ENCODE measurements around the gene MAGEB1.

MAGEB1 gene

DNA sequence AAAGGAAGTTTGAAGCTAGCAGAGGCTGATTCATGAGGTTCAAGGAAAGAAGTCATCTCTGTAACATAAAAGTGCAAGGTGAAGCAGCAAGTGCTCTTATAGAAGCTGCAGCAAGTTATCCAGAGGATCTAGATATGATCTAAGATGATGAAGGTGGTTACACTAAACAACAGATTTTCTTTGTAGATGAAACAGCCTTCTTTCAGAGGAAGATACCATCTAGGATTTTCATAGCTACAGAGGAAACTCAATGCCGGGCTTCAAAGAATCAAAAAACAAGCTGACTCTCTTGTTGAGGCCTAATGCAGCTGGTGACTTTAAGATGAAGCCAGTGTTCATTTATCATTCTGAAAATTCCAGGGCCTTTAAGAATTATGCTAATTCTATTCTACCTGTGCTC, 33.5 kb downstream of the MAGEB1 start:
- no peaks in the 10 kb centered on the region for H3K9me3 ChIP-seq (ENCODE audit: control insufficient read depth, insufficient read depth, low read length)
- H3K9me2 ChIP-seq (replicated peaks; ENCODE audit: control insufficient read depth, low read length): no peaks in the 10 kb centered on the region
- H3K27me3 ChIP-seq (ENCODE audit: control insufficient read depth, low read length): no peaks in the 10 kb centered on the region
- TF ChIP-seq CTCF (IDR thresholded peaks at IDR 0.05; ENCODE audit: low read depth, low read length, poor library complexity, severe bottlenecking) (no peak), EZH2phosphoT487 (IDR thresholded peaks at IDR 0.05; ENCODE audit: borderline replicate concordance, low read length) (no peak)
- no peak overlapping the region for H3K4me3 ChIP-seq (ENCODE audit: low read length)
- H3K4me2 ChIP-seq (ENCODE audit: low read length): no peak overlapping the region
- no peaks in the 10 kb centered on the region for H4K20me1 ChIP-seq (ENCODE audit: control insufficient read depth, insufficient read depth, low read depth, low read length)
- no peaks in the 10 kb centered on the region for H3K4me1 ChIP-seq (ENCODE audit: control insufficient read depth, low read length)
- no peaks in the 10 kb centered on the region for H3F3A ChIP-seq (ENCODE audit: control insufficient read depth, insufficient read depth)
- H3K36me3 ChIP-seq (ENCODE audit: control insufficient read depth, low read length): no peaks in the 10 kb centered on the region
- H3K79me2 ChIP-seq (ENCODE audit: control insufficient read depth, low read length): no peaks in the 10 kb centered on the region
- no peak overlapping the region for H3K27ac ChIP-seq (ENCODE audit: low read depth, low read length)

GRCh38 chrX:30282527-30282926, 35.6 kb downstream of the MAGEB1 start:
- Histone ChIP-seq H3K9me2 (replicated peaks; ENCODE audit: control insufficient read depth, low read length) (no peaks in the 10 kb centered on the region), H3K4me3 (ENCODE audit: low read length) (no peak overlapping the region), H3K79me2 (ENCODE audit: control insufficient read depth, low read length) (no peaks in the 10 kb centered on the region), H3K27me3 (ENCODE audit: control insufficient read depth, low read length) (no peaks in the 10 kb centered on the region), H4K20me1 (ENCODE audit: control insufficient read depth, insufficient read depth, low read depth, low read length) (no peaks in the 10 kb centered on the region), H3F3A (ENCODE audit: control insufficient read depth, insufficient read depth) (no peaks in the 10 kb centered on the region), H3K36me3 (ENCODE audit: control insufficient read depth, low read length) (no peaks in the 10 kb centered on the region), H3K27ac (ENCODE audit: low read depth, low read length) (no peak overlapping the region), H3K9me3 (ENCODE audit: control insufficient read depth, insufficient read depth, low read length) (no peaks in the 10 kb centered on the region), H3K4me2 (ENCODE audit: low read length) (no peak overlapping the region), H3K4me1 (ENCODE audit: control insufficient read depth, low read length) (no peaks in the 10 kb centered on the region)
- TF ChIP-seq CTCF (IDR thresholded peaks at IDR 0.05; ENCODE audit: low read depth, low read length, poor library complexity, severe bottlenecking) (no peak), EZH2phosphoT487 (IDR thresholded peaks at IDR 0.05; ENCODE audit: borderline replicate concordance, low read length) (no peak)

- Histone ChIP-seq H3K79me2 (ENCODE audit: control insufficient read depth, low read length) (no peaks in the 10 kb centered on the region), H3K27me3 (ENCODE audit: control insufficient read depth, low read length) (no peaks in the 10 kb centered on the region), H3K4me2 (ENCODE audit: low read length) (no peak overlapping the region), H4K20me1 (ENCODE audit: control insufficient read depth, insufficient read depth, low read depth, low read length) (no peaks in the 10 kb centered on the region), H3K4me1 (ENCODE audit: control insufficient read depth, low read length) (no peaks in the 10 kb centered on the region), H3K36me3 (ENCODE audit: control insufficient read depth, low read length) (no peaks in the 10 kb centered on the region), H3K4me3 (ENCODE audit: low read length) (no peak overlapping the region), H3K27ac (ENCODE audit: low read depth, low read length) (no peak overlapping the region), H3F3A (ENCODE audit: control insufficient read depth, insufficient read depth) (no peaks in the 10 kb centered on the region), H3K9me2 (replicated peaks; ENCODE audit: control insufficient read depth, low read length) (no peaks in the 10 kb centered on the region), H3K9me3 (ENCODE audit: control insufficient read depth, insufficient read depth, low read length) (no peaks in the 10 kb centered on the region)
- no peak for TF ChIP-seq EZH2phosphoT487 (IDR thresholded peaks at IDR 0.05; ENCODE audit: borderline replicate concordance, low read length)
- TF ChIP-seq CTCF (IDR thresholded peaks at IDR 0.05; ENCODE audit: low read depth, low read length, poor library complexity, severe bottlenecking): no peak
These were observed 36.7 kb downstream of the MAGEB1 start for GRCh38 chrX:30283456-30284200.
